Activated CD8-positive, alpha-beta memory T cell treated with anti-CD3 and anti-CD28 coated beads, Interleukin-2, amount 50 U/mL, for 1 hour (primary cell): Measurements from ENCODE around the gene COL7A1.

Experiments used
- DNase-seq: peaks from one replicate; pipeline ENCODE4 v3.0.0-alpha.2; 2020; ENCODE audit errors: extremely low read depth

COL7A1 gene

DNA sequence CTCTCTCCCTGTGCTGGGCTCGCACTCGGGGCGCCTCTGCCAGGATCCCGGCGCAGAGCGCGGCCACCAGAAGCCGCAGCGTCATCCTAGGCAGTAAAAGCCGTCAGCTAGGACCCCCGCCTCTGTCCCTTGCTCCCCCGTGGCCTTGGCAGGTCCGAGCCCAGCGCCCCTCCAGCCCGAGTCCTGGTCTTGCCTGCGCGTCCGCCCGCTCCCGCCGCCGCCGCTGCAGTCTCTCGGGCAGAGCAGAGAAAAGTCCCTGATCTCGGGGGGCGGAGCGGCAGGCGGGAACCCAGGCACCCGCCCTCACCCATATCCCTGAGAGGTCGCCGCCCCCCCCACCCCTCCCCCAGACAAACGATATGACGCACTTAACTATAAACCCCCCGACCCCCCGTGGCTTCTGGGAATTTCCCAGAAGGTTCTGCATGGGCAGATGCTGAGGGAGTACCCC, at the start of gene COL7A1:
COL7A1 (minus strand) TSS at position 255 of the 451 bp plus-strand sequence; CDS start at position 85, 170 bp downstream.
- DNase-seq, result no peak

DNA sequence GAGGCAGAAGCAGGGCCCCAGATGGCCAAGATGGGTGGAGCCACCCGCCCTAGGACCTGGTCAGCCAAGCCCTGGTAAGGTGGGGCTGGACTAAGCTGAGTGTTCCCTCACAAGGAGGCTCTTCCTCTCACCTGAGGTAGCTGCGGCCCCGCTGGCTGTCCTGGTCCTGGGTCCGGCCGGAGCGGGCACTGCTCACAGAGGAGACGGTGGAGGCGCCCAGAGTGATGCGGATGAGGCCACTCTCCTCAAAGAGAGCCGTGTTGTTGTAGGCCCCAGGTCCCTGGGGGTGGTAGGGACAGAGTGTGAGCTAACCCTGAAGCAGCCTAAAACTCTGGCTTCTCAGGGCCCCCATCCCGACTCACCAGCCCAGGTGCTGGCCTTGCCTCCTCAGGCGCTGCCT, 47.5 kb upstream of the COL7A1 start:
- no peak for DNase-seq

DNA sequence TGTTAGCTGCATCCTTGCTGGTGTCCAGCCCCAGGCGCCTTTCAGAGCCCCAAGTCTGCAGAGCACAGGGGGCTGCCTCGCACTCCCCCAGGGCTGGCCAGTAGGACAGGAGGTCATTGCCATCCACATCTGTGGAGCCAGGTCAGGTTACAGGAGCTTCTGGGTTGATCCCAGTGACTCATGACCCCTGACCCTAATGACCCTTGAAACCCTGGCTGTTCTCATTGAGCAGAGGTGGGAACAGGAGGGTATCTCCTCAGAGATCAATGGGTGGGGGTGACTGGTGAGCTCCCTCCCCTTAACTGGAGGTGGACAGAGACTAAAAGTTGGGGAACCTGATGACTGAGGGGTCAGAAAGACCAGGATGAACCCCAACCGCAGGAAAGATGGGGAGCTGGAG, 46.3 kb upstream of the COL7A1 start:
- no peak for DNase-seq

DNA sequence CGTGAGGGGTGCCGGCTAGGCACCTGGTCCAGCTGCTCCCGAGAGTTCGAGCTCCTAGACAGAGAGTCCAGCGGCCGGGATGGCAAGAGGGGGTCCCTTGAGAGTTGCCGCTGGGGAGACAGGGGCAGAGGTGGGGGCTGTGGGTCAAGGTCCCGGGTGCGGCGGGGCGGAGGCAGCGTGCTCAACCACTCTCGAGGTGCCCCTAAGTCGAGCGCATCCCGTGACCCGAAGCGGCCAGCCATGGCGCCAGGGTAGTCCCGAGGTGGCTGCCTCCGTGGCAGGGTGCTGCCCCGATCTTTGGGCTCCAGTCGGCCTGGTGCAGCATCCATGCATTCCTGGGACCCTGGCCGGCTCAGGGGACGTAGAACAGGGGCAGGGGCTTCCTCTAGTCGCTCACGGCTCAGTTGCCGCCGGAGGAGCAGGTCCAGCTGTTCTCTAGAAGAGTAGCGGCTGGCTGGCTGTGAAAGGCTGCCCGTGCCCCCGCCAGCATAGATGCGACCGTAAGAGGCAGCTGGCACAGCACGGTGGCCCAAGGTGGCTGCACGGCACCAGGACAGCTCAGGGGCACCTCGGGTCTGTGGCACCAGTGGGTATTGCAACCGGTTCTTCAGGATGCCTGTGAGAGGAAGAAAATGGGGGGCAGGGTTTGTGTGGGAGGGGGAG, 44.9 kb upstream of the COL7A1 start:
- DNase-seq, result no peak

DNA sequence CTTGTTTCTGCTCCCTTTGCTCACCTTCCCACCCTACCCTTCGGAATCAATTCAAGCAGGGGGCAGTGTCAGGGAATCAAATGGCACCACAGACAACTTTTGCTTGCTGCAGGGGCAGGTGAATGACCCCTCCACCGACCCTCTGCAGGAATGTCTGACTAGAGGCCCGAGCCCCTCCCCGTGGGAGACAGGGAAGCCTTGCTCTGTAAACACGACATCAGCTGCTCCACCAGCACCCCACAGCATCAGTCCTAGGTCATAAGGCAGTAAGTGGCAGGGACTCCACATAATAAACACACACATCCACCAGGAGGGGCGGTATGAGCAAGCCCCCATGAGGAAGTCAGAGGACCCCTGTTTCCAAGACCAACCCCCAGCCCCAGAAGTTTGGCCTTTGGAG, 42.2 kb upstream of the COL7A1 start:
- no peak for DNase-seq

DNA sequence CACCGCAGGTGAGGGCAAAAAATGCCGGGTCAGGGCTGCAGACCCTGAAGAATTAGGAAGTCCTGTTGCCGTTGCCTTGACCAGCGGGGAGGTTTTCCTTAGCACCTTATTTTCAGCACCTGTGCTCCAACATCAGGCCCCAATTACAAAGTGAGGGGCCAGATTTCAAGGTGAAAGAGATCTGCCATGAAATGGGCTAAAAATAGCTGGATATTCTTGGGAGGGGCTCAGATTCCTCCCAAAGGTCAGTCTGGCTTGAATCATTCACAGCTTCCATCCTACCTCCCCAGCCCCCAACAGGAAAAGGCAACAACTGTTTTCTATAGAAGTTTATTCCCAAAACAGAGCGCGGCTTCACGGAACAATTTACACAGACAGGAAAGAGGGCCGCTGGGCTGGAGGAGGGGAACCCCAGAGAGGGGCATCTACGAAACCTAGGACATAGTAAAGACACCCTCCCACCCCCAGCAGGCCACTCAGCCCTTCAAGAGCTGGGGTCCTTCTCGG, 41.1 kb upstream of the COL7A1 start:
- DNase-seq, result no peak

DNA sequence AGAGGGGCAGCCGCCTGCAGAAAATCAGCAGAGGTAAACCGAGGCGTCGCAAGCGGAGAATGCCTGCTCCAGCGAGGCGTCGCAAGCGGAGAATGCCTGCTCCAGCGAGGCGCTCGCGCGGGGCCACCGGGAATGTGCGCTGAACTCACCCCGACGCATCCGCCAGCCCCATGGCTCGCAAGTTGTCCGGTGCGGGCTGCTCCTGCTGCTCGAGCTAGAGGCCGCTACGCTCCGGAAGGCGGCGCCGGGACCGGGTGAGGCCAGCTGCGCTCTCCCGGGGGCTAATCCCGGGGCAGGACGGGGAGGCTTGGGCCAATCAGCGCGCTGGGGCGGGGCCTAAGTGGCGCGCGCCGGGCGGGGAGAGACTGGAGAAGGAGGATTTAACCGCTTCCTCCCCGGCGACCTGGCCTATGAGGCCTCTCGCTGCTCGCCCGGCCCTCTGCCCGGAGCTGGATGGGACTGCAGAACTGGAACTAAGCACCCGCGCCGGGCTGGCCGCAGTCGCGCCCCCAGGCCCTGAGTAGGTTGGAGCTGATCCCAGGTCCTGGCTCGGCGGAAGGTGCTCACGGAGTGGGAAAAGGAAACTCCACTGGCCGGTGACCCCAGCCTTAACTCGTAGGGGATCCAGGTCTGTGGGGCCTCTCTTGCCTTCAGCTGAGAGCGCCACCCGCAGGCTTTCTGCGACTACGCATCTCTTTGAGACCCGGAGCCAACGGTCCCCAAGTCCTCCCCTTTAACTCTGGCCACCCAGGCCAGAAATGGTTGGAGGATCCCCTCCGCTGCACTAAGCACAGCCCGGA, 40.3 kb upstream of the COL7A1 start, which contains the start of gene SLC26A6:
SLC26A6 (minus strand) TSS at position 240 of the 800 bp plus-strand sequence; CDS start at position 172, 68 bp downstream.
- peak; percentile 69 for DNase-seq

DNA sequence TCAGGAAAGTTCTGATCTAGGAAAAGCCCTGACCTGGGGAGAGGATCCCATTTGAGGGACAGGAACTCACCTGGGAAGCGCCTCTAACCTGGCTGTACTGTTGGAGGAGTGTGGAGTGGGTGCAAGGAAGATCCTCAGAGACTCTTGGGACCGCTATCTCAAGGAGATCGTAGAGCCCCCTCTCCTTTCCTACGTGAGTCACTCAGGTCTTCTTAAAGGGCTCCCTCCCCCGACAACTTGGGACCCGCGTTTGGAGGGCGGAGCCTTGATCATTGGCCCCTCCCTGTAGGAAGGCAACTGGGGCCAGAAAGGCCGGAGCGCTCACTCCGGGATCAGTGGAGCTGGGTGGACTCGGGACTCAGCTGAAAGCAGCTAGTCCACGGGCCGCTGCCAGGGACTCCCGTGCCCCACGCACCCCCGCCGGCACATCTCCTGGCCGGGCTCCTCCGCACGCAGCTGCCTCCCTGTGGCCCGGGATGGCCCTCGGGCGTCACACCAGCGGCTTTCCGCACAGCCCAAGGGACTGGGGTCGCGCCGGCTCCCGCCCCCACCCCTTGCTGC, 39.6 kb upstream of the COL7A1 start:
- no peak for DNase-seq

DNA sequence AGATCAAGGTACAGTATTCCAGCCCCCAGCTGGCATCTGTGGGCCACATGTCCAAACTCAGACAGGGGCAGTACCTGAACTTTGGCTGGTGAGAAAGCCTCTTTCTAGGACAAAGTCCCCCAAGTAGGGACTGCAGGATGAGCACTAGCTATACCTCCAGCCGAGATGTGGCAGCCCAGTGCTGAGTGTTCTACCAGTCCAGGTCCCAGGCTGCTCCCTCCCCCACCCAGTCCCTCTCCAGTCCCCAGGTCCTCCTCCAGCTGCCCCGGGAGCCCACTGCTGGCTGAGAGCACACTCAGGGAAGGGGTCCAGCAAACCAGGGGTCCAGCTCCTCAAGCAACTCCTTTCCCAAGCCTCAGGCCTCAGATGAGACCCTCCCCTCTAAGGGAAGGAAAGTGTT, 38.6 kb upstream of the COL7A1 start:
- no peak for DNase-seq

DNA sequence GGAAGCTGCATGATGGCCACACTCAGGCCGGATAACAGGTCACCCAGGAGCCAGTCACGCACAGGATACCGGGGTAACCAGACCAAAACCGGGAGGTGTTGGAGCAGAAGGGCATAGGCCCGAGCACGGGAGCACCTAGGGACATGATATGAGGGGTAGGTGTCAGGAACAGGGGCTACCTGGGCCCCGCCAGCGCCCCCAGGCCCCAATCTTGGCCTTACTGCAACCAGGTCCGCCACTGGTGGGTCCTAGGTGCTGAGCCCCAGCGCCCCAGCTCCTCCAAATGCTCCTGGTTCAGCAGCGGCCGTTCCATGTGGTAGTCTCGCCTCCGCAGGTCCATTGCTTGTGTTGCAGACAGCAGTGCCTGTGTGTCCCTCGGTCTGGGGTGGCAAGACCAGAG, 38.1 kb upstream of the COL7A1 start:
- DNase-seq, result no peak

DNA sequence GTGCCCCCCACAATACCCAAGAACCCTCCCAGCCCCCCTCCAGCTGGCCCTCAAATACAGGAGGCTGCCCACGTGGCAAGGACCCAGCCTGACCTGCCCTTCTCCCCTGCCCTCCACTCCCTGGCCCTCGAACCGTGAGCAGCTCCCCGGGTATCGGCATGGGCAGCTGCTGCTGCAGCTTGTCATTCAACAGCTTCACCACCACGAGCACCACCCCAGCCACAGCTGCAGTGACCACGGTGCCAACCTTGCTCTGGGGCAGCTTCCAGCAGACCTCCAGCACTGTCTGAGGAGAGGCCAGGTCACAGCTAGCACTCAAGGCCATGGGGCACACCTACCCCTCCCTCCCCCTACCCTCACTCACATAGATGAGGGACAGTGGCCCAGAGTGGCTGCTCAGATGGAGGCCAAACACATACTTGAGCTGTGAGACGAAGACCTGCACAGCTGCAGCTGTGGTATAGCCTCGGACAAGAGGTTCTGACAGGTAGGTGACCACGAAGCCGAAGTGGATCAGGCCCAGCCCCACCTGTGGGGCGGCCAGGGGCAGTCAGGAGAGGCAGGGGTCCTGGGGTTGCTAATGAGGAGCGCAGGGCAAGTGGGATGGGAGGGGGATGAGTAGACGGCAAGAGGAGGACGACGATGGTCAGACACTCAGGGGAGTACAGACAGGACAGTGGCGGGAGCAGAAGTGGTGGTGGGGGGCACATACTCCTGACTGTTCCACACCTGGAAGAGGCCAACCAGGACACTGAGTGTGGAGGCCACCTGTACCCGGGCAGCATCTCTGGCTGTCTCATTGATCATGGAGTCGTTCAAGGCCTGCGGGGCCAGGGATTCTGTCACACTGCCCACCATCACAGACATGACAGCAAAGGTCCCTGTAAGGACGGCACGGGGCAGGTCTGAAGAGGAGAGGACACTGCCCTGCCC, 36.7 kb upstream of the COL7A1 start:
- no peak for DNase-seq

DNA sequence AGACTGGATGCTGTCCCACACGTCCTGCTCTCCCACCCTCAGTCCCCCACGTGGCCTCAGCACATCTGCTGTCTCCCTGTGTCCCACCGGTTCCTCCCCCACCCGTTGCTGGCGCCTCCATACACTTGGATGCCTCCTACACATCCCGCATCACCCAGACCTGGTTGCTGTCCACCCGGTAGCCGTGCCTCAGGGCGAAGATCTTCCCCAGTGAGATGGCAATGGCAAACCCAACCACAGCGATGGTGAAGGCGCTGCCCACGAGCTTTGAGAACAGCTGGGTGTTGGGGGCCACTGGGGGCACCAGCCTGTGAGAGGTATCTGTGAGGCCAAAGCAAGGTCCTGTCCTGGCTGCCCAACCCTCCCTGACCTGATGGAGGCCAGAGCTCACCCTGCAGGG, 35.7 kb upstream of the COL7A1 start:
- DNase-seq, result no peak

DNA sequence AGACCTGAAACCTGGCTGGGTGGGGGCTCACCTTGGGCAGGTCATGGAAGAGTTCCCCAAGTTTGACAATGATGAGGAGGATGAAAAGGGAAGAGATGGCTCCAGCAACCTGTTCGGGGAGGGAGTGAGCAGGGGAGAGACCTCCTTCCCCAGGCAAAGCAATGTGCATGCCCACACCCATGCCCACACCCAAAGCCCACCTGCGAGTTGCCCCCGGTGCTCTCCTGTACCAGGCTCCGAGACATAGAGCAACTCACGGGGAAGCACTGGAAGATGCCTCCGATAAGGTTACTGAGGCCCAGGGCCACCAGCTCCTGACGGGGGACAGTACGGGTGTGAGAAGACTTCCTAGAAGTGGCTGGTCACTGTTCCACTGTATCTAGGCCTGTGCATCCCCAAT, 35.3 kb upstream of the COL7A1 start:
- DNase-seq, result no peak

DNA sequence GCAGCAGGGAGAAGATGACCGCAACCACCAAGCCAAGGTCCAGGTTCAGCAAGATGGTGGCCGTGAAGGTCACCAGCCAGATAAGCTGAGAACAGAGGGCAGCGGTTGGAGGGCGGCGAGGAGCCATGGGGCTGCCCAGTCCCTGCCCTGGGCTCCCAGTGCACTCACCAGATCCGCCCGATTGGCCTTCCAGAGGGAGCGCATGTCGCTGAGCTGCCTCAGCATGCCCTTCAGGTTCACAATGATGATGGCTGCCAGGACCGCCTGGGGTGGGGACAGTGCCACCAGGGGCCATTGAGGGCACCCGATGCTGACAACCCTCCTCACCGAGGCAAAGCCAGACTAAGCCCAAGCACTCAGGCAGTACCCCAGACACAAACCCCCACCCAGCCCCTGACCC, 34.8 kb upstream of the COL7A1 start:
- no peak for DNase-seq

DNA sequence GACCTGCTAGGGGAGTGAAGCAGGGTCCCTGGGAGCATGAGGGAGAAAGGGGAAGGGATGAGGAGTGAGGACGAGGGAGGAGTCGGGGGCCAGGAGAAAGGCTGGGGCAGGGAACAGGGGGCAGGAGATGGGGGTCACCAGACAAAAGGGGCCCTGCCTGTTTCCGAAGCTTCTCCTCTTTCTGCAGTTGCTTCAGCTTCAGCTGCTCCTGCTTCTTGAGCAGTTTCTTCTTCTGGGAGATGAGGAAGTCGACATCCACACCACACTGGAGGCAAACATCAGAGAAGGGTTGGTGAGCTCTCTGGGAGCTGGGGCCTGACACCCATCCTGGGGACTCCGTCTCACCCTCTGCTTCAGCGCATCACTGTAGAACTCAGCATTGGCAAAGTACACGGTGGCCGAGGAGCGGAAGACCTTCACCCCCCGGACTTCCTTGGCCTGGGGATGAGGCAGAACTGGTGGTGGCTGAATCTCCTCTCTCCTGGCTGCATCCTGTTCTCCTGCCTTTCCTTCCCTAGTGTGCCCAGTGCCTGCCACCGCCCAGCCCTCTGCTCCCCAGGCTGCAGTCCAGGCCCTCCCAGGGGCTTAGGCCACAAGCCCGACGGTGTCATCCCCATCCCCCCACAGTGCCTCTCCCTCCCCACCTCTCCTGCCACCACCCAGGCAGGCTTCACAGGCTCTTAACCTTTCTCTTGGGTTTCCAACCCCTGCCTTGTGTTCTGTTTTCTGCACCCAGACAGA, 33.3 kb upstream of the COL7A1 start:
- DNase-seq, result no peak

DNA sequence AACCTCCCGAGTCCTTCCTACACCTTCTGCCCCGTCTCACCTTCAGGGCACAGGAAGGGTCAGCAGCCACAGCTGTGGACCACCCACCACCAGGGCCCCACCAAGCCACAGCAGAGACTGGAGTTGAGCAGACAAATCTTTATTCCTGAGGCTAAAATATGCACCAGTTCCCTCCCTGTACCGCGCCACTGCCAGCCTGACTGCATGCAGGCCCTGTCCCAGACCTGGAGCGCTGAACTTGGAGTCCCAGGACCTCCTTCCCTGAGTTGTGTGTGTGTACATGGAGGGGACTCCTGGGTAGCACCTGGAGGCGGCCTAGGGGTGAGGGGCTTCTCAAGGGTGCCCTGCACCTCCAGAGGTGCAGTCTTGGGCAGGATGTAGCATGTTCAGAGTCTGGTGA, 30.5 kb upstream of the COL7A1 start:
- no peak for DNase-seq

DNA sequence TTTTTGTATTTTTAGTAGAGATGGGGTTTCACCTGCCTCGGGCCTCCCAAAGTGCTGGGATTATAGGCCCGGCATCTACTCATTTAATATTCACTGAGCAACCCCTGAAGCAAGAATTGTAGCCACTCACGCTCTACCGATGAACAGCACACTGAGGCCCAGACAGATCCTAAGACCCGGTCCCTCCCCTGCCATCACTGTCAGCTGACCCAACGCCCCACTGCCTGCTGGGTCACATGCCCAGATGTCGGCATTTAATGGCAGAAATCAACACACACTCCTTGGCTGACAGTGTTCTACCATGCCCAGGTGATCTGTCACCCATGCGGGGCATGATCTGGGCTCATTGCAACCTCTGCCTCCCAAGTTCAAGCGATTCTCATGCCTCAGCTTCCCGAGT, 29.6 kb upstream of the COL7A1 start:
- no peak for DNase-seq

DNA sequence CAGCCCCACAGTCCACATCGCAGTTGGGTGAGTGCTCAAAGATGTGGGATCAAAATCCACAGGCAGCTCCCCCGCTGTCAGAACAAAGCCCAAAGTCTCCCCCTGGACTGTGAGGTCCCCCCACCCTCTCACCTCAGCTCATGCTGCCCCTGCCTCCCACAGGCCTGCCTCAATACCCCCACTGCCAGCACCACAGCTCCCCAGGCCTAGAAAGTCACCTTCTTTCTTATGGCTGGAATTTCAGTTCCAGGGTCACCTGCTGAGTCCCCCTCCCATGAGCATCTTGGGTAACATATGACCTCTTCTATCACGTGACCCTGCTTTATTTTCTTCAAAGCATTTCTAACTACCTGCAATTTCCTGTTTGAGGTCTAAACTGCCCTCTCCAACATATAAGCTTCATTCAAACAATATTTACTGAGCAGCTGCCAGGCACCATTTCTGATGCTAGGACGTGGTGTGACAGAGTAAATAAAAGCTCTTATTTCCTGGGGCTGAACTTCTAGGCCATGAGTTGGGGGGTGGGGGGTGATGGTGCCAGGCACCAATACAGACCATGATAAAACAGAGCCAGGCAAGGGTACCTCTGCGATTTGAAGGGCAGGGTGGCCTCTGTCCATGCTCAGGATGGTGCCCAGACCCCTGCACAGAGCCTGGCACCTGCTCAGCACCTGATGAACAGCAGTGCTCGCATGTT, 28.9 kb upstream of the COL7A1 start:
- DNase-seq, result no peak

DNA sequence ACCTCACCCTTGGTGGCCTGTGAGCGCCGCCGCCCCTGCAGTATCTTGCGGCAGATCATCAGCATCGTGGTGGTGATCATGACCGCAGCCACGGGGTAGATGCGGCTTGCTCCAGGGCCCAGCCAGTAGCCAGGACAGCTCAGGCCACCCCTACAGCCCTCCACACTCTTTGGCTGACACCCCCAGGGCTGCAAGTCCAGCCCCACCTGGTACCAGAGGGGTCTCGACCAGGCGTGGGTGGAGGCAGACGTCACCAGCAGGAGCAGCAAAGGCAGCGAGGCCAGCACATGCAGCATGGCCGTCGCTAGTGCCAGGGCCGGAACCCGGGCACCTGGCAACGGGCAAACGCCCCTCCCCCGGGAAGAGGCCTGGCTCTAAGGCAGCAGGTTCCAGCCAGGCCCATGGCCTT, 26.3 kb upstream of the COL7A1 start, which contains the start of gene TMEM89:
TMEM89 (minus strand) TSS at position 309 of the 409 bp plus-strand sequence; CDS start at position 296, 13 bp downstream.
- DNase-seq, result no peak
